NCI-H2196 (cell line): Measurements from ENCODE around the gene CLN3.
"Not testable (repeated sequence)": the region's sequence is repeated elsewhere in the genome, so short reads cannot be mapped to it uniquely, and the experiment has no call there.

Source experiments
- DNase-seq: peaks from one replicate; lab custom pipeline; 2025; ENCODE audit not compliant: unreplicated experiment; lab: John Stamatoyannopoulos, UW

CLN3 gene

GRCh38 chr16:28495098-28495793, 3.4 kb upstream of the CLN3 start:
- no peak for DNase-seq

GRCh38 chr16:28494121-28494851, 2.4 kb upstream of the CLN3 start, which contains the start of gene APOBR:
Gene APOBR (plus strand): TSS chr16:28494643. CDS start chr16:28494682, 39 bp downstream.
- no peak for DNase-seq

GRCh38 chr16:28492511-28492910, 637 bp upstream of the CLN3 start:
- DNase-seq: no peak

- no peak for DNase-seq
These were observed 474 bp downstream of the CLN3 start for GRCh38 chr16:28491230-28491969.

GRCh38 chr16:28486266-28486665, 5.6 kb downstream of the CLN3 start:
- DNase-seq: no peak

GRCh38 chr16:28483361-28483760, 8.5 kb downstream of the CLN3 start:
- DNase-seq: not testable (repeated sequence)

GRCh38 chr16:28482026-28482425, 9.8 kb downstream of the CLN3 start:
- no peak for DNase-seq

- no peak for DNase-seq
These were observed 13.2 kb downstream of the CLN3 start for GRCh38 chr16:28478506-28479180.

GRCh38 chr16:28477311-28477920, 14.5 kb downstream of the CLN3 start:
- DNase-seq: no peak

- no peak for DNase-seq
These were observed 16.7 kb downstream of the CLN3 start for GRCh38 chr16:28475221-28475620.

- no peak for DNase-seq
These were observed 18.1 kb downstream of the CLN3 start for GRCh38 chr16:28473714-28474265.

- DNase-seq: not testable (repeated sequence)
These were observed 44.8 kb downstream of the CLN3 start for GRCh38 chr16:28447081-28447480.

- not testable (repeated sequence) for DNase-seq
These were observed 45.5 kb downstream of the CLN3 start for GRCh38 chr16:28446388-28446787.

- not testable (repeated sequence) for DNase-seq
These were observed 47.9 kb downstream of the CLN3 start for GRCh38 chr16:28443943-28444342.

GRCh38 chr16:28438899-28439298, 53.0 kb downstream of the CLN3 start:
- not testable (repeated sequence) for DNase-seq

- not testable (repeated sequence) for DNase-seq
These were observed 56.5 kb downstream of the CLN3 start for GRCh38 chr16:28435340-28435739.
